Memory B cell (primary cell): ENCODE data around the gene ADRB1.

ENCODE experiments used
- ATAC-seq: fragments of 150-1000 bp; cut with Tn5 transposase; 2 replicates; pipeline ENCODE4 v1.10.0; 2021; ENCODE audit warnings: low read depth, mild to moderate bottlenecking, moderate library complexity
- DNase-seq, 2 donors: peaks; one replicate each; pipeline ENCODE4 v3.0.0; 2022; ENCODE audit warnings: low spot score in 2 of 2
- H3K27ac Mint-ChIP-seq: one replicate; pipeline ENCODE4 v1.8.0; 2022; ENCODE audit warnings: mild to moderate bottlenecking, moderate library complexity, mixed read lengths
- H3K27me3 Mint-ChIP-seq: one replicate; pipeline ENCODE4 v1.8.0; 2022; ENCODE audit warnings: mixed read lengths
- H3K36me3 Mint-ChIP-seq: one replicate; pipeline ENCODE4 v1.8.0; 2022; ENCODE audit warnings: mild to moderate bottlenecking, mixed read lengths
- H3K4me1 Mint-ChIP-seq: one replicate; pipeline ENCODE4 v1.8.0; 2022; ENCODE audit warnings: mixed read lengths
- H3K4me3 Mint-ChIP-seq: one replicate; pipeline ENCODE4 v1.8.0; 2022; ENCODE audit warnings: mild to moderate bottlenecking, moderate library complexity, mixed read lengths
- H3K9me3 Mint-ChIP-seq: one replicate; pipeline ENCODE4 v1.8.0; 2022; ENCODE audit warnings: mixed read lengths

The ADRB1 gene

GRCh38 chr10:114043532-114044246 lies at the start of gene ADRB1:
ADRB1 (plus strand) TSS chr10:114043866; CDS start chr10:114044133, 267 bp downstream.
- Mint-ChIP-seq H3K27me3 (peaks cover 15% of the 10 kb centered on the region), H3K4me3 (peak within 1 kb of the TSS; percentile 84), H3K4me1 (peaks cover 18% of the 10 kb centered on the region), H3K36me3 (peaks cover 4% of the 10 kb centered on the region), H3K27ac (peak within 1 kb of the TSS; percentile 80), H3K9me3 (no peaks in the 10 kb centered on the region)
- ATAC-seq (peak; percentile 75), DNase-seq (peak; percentile 30 to 33)

GRCh38 chr10:113995201-113995600 lies 48.5 kb upstream of the ADRB1 start:
- Mint-ChIP-seq H3K27me3 (peaks cover 8% of the 10 kb centered on the region), H3K27ac (no peak overlapping the region), H3K4me1 (peaks cover 21% of the 10 kb centered on the region), H3K36me3 (no peaks in the 10 kb centered on the region), H3K4me3 (no peak overlapping the region), H3K9me3 (no peaks in the 10 kb centered on the region)
- DNase-seq, result no peak
- ATAC-seq, result no peak

GRCh38 chr10:113997428-113997827 lies 46.2 kb upstream of the ADRB1 start:
- ATAC-seq, result no peak
- Mint-ChIP-seq H3K36me3 (no peaks in the 10 kb centered on the region), H3K27me3 (peaks cover 5% of the 10 kb centered on the region)

GRCh38 chr10:113999531-113999930 lies 44.1 kb upstream of the ADRB1 start:
- no peaks in the 10 kb centered on the region for H3K9me3 Mint-ChIP-seq

More at GRCh38 chr10:113997428-113997827, 46.2 kb upstream of the ADRB1 start:
- H3K9me3 Mint-ChIP-seq, result no peaks in the 10 kb centered on the region
- H3K4me3 Mint-ChIP-seq, result no peak overlapping the region
- DNase-seq, result no peak
- peaks cover 20% of the 10 kb centered on the region for H3K4me1 Mint-ChIP-seq
- no peak overlapping the region for H3K27ac Mint-ChIP-seq

GRCh38 chr10:114000457-114001010 lies 43.1 kb upstream of the ADRB1 start:
- no peak for ATAC-seq
- Mint-ChIP-seq H3K27me3 (peaks cover 9% of the 10 kb centered on the region), H3K27ac (no peak overlapping the region), H3K4me3 (no peak overlapping the region), H3K36me3 (no peaks in the 10 kb centered on the region), H3K9me3 (no peaks in the 10 kb centered on the region), H3K4me1 (peaks cover 16% of the 10 kb centered on the region)
- DNase-seq, result no peak

More at GRCh38 chr10:113999531-113999930, 44.1 kb upstream of the ADRB1 start:
- H3K4me3 Mint-ChIP-seq, result peak overlapping the region; percentile 25
- H3K27me3 Mint-ChIP-seq, result peaks cover 7% of the 10 kb centered on the region
- H3K36me3 Mint-ChIP-seq, result no peaks in the 10 kb centered on the region
- peaks cover 16% of the 10 kb centered on the region for H3K4me1 Mint-ChIP-seq
- H3K27ac Mint-ChIP-seq, result no peak overlapping the region
- ATAC-seq (no peak), DNase-seq (no peak)

GRCh38 chr10:114002422-114002821 lies 41.2 kb upstream of the ADRB1 start:
- Mint-ChIP-seq H3K4me1 (peaks cover 16% of the 10 kb centered on the region), H3K27ac (no peak overlapping the region), H3K9me3 (no peaks in the 10 kb centered on the region), H3K27me3 (peaks cover 4% of the 10 kb centered on the region), H3K36me3 (no peaks in the 10 kb centered on the region), H3K4me3 (no peak overlapping the region)
- DNase-seq, result no peak
- ATAC-seq, result peak; percentile 37

GRCh38 chr10:114003161-114003941 lies 40.3 kb upstream of the ADRB1 start:
- Mint-ChIP-seq H3K36me3 (no peaks in the 10 kb centered on the region), H3K27ac (no peak overlapping the region), H3K27me3 (peaks cover 4% of the 10 kb centered on the region), H3K4me3 (no peak overlapping the region), H3K4me1 (peaks cover 16% of the 10 kb centered on the region), H3K9me3 (no peaks in the 10 kb centered on the region)
- DNase-seq, result no peak
- no peak for ATAC-seq

- ATAC-seq (no peak), DNase-seq (no peak)
- no peaks in the 10 kb centered on the region for H3K9me3 Mint-ChIP-seq
- no peak overlapping the region for H3K4me3 Mint-ChIP-seq
- H3K4me1 Mint-ChIP-seq, result no peaks in the 10 kb centered on the region
- H3K27ac Mint-ChIP-seq, result no peak overlapping the region
- H3K27me3 Mint-ChIP-seq, result peaks cover 2% of the 10 kb centered on the region
- H3K36me3 Mint-ChIP-seq, result no peaks in the 10 kb centered on the region
Measured at GRCh38 chr10:114009281-114009996, 34.2 kb upstream of the ADRB1 start.

- Mint-ChIP-seq H3K9me3 (no peaks in the 10 kb centered on the region), H3K4me3 (no peak overlapping the region), H3K27ac (no peak overlapping the region), H3K36me3 (no peaks in the 10 kb centered on the region), H3K27me3 (no peaks in the 10 kb centered on the region), H3K4me1 (no peaks in the 10 kb centered on the region)
- DNase-seq (no peak), ATAC-seq (no peak)
Measured at GRCh38 chr10:114010316-114010715, 33.4 kb upstream of the ADRB1 start.

GRCh38 chr10:114012650-114013049 lies 31.0 kb upstream of the ADRB1 start:
- Mint-ChIP-seq H3K36me3 (no peaks in the 10 kb centered on the region), H3K4me3 (no peak overlapping the region), H3K9me3 (peaks cover 1% of the 10 kb centered on the region), H3K4me1 (peaks cover under 1% of the 10 kb centered on the region), H3K27ac (no peak overlapping the region), H3K27me3 (no peaks in the 10 kb centered on the region)
- DNase-seq (no peak), ATAC-seq (no peak)

- H3K27me3 Mint-ChIP-seq, result no peaks in the 10 kb centered on the region
Measured at GRCh38 chr10:114015708-114016107, 28.0 kb upstream of the ADRB1 start.

GRCh38 chr10:114017271-114017670 lies 26.4 kb upstream of the ADRB1 start:
- H3K27me3 Mint-ChIP-seq, result no peaks in the 10 kb centered on the region
- H3K4me3 Mint-ChIP-seq, result no peak overlapping the region

More at GRCh38 chr10:114015708-114016107, 28.0 kb upstream of the ADRB1 start:
- ATAC-seq (no peak), DNase-seq (no peak)
- peaks cover 4% of the 10 kb centered on the region for H3K4me1 Mint-ChIP-seq
- H3K9me3 Mint-ChIP-seq, result peaks cover 1% of the 10 kb centered on the region
- no peaks in the 10 kb centered on the region for H3K36me3 Mint-ChIP-seq
- H3K27ac Mint-ChIP-seq, result no peak overlapping the region
- H3K4me3 Mint-ChIP-seq, result no peak overlapping the region

GRCh38 chr10:114017873-114018272 lies 25.8 kb upstream of the ADRB1 start:
- no peak overlapping the region for H3K4me3 Mint-ChIP-seq
- H3K4me1 Mint-ChIP-seq, result peaks cover 4% of the 10 kb centered on the region
- peaks cover 1% of the 10 kb centered on the region for H3K9me3 Mint-ChIP-seq
- no peak for ATAC-seq
- DNase-seq, result no peak
- no peak overlapping the region for H3K27ac Mint-ChIP-seq
- H3K27me3 Mint-ChIP-seq, result no peaks in the 10 kb centered on the region
- H3K36me3 Mint-ChIP-seq, result no peaks in the 10 kb centered on the region

More at GRCh38 chr10:114017271-114017670, 26.4 kb upstream of the ADRB1 start:
- Mint-ChIP-seq H3K36me3 (no peaks in the 10 kb centered on the region), H3K4me1 (peaks cover 4% of the 10 kb centered on the region), H3K9me3 (peaks cover 1% of the 10 kb centered on the region), H3K27ac (no peak overlapping the region)
- no peak for ATAC-seq
- DNase-seq, result no peak

GRCh38 chr10:114019226-114019625 lies 24.4 kb upstream of the ADRB1 start:
- Mint-ChIP-seq H3K27me3 (no peaks in the 10 kb centered on the region), H3K9me3 (peaks cover 1% of the 10 kb centered on the region), H3K4me1 (peaks cover 8% of the 10 kb centered on the region), H3K27ac (no peak overlapping the region), H3K4me3 (no peak overlapping the region), H3K36me3 (no peaks in the 10 kb centered on the region)
- ATAC-seq (no peak), DNase-seq (no peak)
